ENCODE results near the gene NRM.
"Not testable (repeated sequence)": the region's sequence is repeated elsewhere in the genome, so short reads cannot be mapped to it uniquely, and the experiment has no call there.

NRM gene

DNA sequence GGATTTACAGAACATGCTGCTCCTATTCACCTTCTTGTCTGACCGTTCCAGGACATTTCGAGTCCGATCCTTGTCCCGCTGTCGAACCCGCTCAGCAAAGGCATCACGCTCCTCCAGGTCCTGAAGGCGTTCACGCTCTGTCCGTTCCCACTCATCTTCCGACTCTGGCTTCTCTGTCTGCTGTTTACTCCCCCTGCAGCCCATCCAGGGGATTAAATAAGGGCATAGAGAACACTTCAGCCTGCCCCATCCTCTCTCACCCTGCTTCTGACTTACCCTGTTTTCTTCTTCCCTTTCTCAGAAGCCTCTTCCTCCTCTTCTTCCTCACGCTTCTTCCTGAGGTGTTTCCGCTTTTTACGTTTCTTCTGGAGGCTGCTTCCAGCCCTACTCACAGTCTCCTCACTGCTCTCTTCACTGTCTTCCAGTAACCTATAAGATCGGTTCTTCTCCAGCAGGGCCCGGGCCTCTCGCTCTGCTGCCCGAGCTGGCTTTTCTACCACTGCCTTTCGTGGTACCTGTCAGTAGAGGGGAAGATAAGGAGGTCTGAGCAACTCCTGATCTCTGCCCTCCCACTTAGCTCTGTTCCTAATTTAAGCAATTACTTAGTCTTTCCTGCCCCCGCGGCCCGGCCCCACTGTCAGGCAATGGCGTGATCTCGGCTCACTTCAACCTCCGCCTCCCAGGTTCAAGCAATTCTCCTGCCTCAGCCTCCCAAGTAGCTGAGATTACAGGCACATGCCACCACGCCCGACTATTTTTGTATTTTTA lies 19.8 kb downstream of the NRM start:
- DNase-seq (ENCODE audit: low read depth in 2 of 2), result no peak

DNA sequence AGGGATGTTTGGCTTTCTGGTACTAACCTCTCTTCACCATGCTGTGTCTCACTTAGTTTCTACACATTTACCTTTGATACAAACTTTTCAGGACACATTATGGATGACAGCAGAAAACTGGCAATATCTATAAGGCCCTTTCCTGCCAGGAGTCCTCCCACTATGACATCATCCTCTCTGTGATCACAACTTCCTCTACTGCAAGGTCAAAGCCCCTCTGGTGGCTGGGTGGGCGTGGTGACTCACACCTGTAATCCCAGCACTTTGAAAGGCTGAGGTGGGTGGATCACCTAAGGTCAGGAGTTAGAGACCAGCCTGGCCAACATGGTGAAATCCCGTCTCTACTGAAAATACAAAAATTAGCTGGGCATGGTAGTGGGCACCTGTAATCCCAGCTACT lies 24.5 kb downstream of the NRM start:
- not testable (repeated sequence) for DNase-seq (ENCODE audit: low read depth in 2 of 2)

DNA sequence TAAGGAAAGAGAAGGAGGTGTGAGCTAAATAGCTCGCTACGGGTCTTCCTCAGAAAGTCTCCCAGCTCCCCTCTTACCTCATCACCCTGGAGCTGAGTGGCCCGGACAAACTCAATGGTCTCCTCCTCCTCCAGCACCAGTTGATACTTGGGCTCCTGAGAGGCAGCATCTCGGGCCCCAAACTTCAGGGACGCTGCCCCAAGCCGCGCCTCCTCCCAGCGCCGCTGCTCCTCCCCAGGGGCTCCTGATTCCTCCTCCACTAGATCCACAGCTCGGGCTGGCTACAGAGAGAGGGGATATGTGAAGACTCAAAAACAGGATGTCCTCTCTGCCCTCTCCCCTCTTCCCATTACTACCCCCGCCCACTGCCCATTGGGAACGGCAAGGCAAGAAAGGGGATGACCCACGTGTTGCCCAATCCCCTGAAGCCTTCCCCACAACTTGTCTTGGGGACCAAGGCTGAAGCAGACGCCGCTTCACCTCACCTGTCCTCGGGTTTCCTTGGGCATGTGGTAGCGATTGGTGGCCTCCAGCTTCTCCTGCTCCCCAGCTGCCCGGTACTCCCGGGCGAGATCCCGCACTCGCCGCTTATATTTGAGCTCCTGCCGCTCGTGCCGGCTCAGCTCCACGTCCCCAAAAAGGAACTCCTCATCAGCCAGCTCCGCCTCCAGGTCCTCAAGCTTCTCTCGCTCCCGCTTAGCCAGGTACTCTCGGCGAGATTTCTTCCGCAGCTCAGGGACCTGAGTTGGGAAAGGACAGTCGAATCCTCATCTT lies 25.6 kb downstream of the NRM start:
- no peak for DNase-seq (ENCODE audit: low read depth in 2 of 2)

- DNase-seq (ENCODE audit: low read depth in 2 of 2), result not testable (repeated sequence)
Measured at GRCh38 chr6:30657922-30658321, 32.9 kb downstream of the NRM start.

- DNase-seq (ENCODE audit: low read depth in 2 of 2), result no peak
Measured at GRCh38 chr6:30657454-30657853, 33.3 kb downstream of the NRM start.

- DNase-seq (ENCODE audit: low read depth in 2 of 2), result no peak
Measured at GRCh38 chr6:30656513-30656912, 34.3 kb downstream of the NRM start.

- no peak for DNase-seq (ENCODE audit: low read depth in 2 of 2)
Measured at GRCh38 chr6:30655743-30656094, 35.1 kb downstream of the NRM start.

GRCh38 chr6:30654798-30655742 lies 35.7 kb downstream of the NRM start:
- no peak for DNase-seq (ENCODE audit: low read depth in 2 of 2)

GRCh38 chr6:30651143-30651542 lies 39.6 kb downstream of the NRM start:
- DNase-seq (ENCODE audit: low read depth in 2 of 2), result no peak

- peak; percentile 67 to 75 for DNase-seq (ENCODE audit: low read depth in 2 of 2)
Measured at GRCh38 chr6:30647242-30648116, 43.3 kb downstream of the NRM start.

GRCh38 chr6:30646450-30647241 lies 44.1 kb downstream of the NRM start, which contains the start of gene C6orf136:
Gene C6orf136, plus strand, starts transcription at chr6:30647133. Its CDS starts 99 bp downstream, at chr6:30647232.
- peak; percentile 83 to 86 for DNase-seq (ENCODE audit: low read depth in 2 of 2)

- no peak for DNase-seq (ENCODE audit: low read depth in 2 of 2)
Measured at GRCh38 chr6:30645989-30646388, 44.8 kb downstream of the NRM start.

DNA sequence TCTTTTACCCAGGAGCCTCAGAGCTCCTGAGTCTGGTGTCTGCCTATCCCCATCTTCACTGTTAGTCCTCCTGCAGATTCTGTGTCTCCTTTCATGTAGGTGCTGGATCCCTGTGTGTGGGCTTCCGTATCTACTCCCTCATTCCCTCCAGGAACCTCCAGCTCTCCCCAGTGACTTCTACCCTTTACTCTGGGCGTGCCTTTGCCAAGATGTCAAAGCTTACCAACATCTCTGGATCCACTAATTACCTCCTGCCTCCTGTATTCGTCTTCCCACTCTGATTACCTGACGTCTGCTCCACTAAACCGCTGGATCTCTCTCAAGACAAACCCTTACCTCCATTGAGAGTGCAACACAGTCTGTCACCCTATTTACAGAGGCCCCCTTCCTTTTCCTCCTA lies 46.0 kb downstream of the NRM start:
- no peak for DNase-seq (ENCODE audit: low read depth in 2 of 2)

GRCh38 chr6:30643656-30644055 lies 47.1 kb downstream of the NRM start:
- DNase-seq (ENCODE audit: low read depth in 2 of 2), result no peak

- no peak for DNase-seq (ENCODE audit: low read depth in 2 of 2)
Measured at GRCh38 chr6:30641048-30641447, 49.7 kb downstream of the NRM start.

DNA sequence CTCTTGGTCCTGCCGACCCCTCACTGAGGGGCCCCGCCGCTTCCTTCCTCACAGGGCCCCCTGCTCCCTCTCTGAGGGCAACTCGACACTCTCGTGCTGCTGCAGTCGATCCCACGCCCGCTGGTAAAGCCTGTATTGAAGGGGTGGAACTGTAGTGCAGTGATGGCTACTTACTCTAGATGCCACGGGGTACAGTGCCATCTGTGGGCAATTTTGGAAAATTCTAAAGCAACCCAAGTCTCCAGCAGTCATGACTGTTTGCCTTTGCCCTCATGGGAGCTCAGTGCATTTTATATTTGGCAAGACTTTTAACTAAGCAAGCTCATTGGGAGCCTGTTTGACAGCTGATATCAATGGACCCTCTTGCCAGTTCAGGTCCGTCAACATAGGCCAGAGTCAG lies 50.3 kb downstream of the NRM start:
- no peak for DNase-seq (ENCODE audit: low read depth in 2 of 2)

All from stimulated activated CD4-positive, alpha-beta T cell treated with anti-CD3 and anti-CD28 coated beads, Interleukin-4, amount 100 ng/mL, for 48 hours (primary cell).